Measurements from ENCODE around the gene SPATA20.

- TF ChIP-seq RAD21 (IDR thresholded peaks at IDR 0.05; ENCODE audit: low read depth) (no peak), NFIC (IDR thresholded peaks at IDR 0.05) (no peak), CEBPB (IDR thresholded peaks at IDR 0.05) (no peak), USF1 (IDR thresholded peaks at IDR 0.05) (no peak), EP300 (IDR thresholded peaks at IDR 0.05; ENCODE audit: borderline replicate concordance) (no peak), CREB1 (IDR thresholded peaks at IDR 0.05; ENCODE audit: low read depth) (no peak), EGR1 (IDR thresholded peaks at IDR 0.05) (no peak), ZBTB7A (IDR thresholded peaks at IDR 0.05; ENCODE audit: low read depth) (no peak), FOXM1 (IDR thresholded peaks at IDR 0.05; ENCODE audit: borderline replicate concordance, low read depth) (no peak), TCF12 (IDR thresholded peaks at IDR 0.05; ENCODE audit: low read depth) (no peak), TAF1 (IDR thresholded peaks at IDR 0.05; ENCODE audit: low read depth) (no peak), MAX (IDR thresholded peaks at IDR 0.05) (no peak)
Measured at GRCh38 chr17:50521514-50521913, 25.5 kb upstream of the SPATA20 start.
